Putamen (tissue), 1 donor: ENCODE measurements around the gene CHRM5.
A peak's percentile ranks its signal among the peaks of the same experiment; 100 is the strongest.

ENCODE experiments used
- DNase-seq: peaks from one replicate; pipeline ENCODE4 v3.0.0-alpha.2; 2016; ENCODE audit warnings: low spot score

CHRM5 gene, protein sequence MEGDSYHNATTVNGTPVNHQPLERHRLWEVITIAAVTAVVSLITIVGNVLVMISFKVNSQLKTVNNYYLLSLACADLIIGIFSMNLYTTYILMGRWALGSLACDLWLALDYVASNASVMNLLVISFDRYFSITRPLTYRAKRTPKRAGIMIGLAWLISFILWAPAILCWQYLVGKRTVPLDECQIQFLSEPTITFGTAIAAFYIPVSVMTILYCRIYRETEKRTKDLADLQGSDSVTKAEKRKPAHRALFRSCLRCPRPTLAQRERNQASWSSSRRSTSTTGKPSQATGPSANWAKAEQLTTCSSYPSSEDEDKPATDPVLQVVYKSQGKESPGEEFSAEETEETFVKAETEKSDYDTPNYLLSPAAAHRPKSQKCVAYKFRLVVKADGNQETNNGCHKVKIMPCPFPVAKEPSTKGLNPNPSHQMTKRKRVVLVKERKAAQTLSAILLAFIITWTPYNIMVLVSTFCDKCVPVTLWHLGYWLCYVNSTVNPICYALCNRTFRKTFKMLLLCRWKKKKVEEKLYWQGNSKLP

DNA sequence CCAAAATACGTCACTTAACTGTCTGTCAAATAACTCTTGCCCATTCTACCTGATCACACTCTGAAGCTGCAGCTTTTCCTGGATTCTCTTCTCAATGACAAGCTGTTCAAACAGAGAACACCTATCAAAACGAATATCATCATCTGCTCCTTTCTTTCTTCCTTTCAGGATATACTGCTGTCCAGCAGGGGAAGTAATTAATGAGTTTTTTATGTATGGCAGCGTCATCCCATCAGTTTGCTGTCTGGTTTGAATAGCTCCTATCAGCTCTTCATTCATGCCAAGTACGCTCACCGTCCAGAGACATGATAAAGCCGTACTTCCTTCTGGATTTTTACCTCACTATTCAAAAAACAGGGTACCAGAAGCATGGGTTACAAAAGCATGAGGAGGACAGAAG, at the start of gene CHRM5:
CHRM5 (plus strand) TSS at position 274 of the 400 bp plus-strand sequence. CDS start 94,221 bp downstream, outside the sequence.
- no peak for DNase-seq

DNA sequence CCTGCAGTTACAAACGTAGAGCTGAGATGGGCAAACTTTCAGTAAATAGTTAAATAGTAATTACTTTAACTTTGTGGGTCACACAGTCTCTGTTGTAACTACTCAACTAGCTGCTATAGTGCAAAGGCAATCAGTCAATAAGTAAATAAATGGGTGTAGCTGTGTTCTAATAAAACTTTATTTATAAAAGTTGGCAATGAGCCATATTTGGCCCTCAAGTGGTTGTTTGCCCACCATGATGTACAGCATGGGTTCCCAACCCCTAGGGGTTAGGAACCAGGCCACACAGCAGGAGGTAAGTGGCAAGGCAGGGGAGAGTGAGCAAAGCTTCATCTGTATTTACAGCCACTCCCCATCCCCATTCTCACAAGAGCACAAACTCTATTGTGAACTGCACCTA, 44.9 kb upstream of the CHRM5 start:
- DNase-seq = no peak

DNA sequence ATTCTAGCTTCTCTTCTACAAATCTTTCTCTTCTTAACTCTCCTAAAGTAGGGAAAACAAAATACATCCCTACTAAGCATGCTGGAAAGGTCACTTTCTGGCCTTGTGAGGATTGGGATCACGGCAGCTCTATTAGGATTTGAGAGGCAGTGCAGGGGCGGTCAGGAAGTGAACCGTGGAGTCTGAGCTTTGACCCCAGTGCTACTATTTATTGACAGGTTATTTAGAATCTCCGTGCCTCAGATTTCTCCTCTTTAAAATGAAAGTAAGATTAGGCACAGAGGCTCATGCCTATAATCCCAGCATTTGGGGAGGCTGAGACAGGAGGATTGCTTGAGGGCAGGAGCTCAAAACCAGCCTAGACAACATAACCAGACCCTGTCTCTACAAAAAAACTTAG, 42.0 kb upstream of the CHRM5 start:
- no peak for DNase-seq

DNA sequence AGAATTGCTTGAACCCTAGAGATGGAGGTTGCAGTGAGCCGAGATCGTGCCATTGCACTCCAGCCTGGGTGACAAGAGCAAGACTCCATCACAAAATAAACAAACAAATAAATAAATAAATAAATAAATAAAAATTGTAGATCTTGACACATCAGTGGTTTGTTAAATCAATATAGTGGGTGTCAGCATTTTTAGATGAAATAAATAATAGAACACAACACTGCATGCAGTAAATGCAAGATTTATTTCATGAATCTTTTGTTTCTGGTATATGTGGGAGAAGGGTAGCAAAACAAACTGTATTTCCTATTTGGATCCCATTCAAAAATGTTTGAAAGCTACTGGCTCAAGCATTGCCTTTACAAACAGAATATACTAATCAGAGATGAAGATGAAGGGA, 35.6 kb upstream of the CHRM5 start:
- no peak for DNase-seq

DNA sequence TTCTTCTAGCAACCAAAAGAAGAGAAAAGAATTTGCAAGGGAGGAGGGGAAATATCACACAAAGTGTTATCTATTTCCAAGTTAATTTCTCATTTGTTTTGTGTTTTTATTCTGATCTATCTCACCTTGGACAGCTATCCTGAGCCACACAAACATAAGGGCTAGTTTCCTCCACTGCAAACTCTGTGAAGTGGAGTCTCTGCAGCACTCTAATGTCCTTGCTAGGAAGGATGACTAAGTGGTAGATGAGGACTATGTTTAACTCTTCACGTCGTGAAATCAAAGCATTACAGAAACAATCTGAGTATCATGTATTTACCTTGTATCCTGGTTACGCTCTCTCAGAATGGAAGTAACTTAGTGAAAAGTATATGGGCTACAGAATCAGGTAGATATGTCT, 33.9 kb upstream of the CHRM5 start:
- DNase-seq = no peak

DNA sequence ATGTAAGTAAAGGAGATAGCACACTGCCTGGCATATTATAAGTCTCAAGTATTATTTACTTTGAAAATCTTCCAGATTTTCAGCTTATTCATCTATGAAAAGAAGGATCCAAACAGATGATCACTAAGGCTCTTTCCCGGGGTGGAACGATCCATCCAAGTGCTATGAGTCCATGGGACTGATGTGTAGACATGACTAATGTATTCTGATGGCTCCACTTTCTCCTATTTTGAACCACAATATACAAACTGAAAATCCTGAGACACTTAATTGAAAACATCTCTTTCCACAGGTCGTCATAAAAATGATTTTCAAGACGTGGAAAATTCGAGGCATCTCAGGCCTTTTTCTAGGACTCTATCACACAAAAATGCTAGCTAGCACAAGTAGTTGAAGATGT, 33.4 kb upstream of the CHRM5 start:
- no peak for DNase-seq

DNA sequence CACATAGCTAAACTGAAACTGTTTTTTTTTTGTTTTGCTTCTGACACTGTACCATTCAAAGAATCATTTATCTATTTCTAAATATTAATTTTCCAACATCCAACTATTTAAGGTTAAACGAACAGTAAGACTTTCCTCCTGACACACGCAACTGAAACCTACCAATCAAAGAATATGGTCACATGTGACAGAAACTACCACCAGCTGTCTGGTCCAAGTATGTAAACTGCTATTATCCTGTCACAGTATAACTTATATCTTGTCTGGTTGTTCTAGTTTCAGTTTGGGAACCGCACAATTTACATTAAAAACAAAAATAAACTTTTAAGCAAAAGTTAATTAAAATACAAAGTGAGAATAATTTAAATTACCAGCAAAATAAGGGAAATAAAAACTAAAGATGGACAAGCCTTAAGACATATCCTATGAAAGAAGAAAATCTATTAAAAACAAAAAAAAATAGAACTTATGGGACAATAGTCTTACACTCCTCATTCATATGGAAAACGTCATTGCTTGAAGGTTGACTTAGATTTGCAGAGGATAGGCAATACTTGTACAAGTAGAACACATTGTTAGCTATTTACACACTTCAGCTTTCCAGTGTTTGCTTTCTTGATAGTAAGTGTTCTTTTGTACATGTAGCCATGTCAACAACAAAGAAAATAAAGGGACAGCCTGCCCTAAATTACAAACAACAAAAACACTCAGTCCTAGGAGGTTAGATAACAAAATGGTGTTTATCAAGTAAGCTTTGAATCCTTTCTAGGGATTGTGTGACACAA, 26.8 kb upstream of the CHRM5 start:
- no peak for DNase-seq

DNA sequence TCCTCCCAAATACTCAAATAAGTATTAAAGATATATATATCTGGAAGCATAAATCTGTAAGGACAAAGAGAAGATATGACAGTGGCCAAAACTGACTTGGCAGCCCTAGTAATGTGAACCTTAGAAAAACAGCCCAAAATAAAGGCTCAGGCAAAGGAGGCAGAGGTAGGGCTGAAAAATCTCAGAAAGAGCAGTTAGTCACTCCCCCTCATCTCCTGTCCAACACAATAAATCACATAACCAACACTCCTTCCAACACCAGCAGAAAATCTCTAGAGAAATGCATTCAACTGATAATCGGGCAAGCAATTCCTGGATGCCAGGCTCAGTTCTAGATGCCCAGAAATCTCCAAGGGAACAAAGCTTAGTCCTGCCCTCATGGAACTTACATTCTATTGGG, 22.1 kb upstream of the CHRM5 start:
- no peak for DNase-seq

DNA sequence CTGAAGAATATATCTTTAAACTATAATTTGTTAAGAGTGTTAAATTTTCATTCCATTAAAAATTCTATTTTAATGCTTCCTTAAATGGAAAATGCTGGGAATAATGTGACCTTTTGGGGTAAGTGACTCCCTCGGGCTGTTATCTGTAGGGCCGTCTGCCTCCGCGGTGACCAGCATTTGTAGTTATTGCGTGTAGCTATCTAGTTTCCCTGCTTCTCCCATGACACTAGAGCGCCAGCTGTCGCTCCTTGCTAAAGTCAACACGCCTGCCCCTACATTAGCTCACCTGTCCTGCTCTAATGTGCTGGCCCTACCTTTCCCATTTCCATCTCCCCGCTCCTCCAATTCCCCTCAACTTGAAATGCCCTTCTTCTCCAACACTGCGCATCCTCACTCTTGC, 12.4 kb upstream of the CHRM5 start:
- no peak for DNase-seq

DNA sequence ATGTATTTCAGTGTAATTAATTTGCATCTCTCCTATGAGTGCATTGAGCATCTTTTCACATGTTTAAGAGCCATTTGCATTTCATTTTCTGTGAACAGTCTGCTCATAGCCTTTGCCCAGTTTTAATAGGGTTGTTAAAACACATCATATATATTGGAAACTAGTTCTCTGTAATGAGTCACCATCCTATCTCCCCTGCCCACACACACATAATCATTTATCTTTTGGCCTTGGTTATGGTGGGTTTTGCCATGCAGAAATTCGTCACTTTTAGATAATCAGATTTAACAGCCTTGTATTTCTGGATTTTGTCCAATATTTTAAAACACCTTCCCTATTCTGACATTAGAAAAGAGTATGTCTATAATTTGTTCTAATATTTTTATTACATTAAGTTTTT, 11.9 kb upstream of the CHRM5 start:
- no peak for DNase-seq

DNA sequence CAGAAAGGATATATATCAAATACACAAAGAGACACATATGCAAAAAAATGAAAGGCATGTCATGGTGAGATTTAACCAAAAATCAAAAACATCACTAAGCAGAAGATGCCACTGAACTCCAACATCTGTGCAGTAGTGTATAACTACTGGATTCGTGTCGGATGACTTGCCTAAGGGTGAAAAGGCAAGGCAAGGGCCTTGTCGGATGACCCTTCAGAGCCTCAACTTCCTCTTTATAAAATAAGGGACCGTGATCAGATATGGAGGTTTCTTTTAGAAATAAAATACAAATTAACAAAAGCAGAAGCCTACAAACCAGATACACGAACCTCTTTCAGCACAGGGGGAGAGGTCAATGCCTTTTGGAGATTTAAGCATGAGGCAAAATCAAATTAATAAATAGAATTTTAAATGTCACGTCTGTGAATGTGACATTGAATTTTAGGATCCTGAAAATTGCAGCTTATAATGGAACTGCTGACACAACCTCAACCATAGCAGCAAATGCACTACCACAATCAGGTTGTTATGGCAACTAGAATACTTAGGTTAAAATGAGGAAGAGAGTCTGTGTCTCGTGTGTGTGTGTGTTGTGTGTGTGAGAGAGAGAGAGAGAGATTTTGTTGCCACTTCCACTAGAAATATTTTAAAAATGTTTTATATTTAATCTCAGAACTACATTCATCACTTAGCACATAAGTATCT, 8.3 kb upstream of the CHRM5 start:
- peak; percentile 9 for DNase-seq

DNA sequence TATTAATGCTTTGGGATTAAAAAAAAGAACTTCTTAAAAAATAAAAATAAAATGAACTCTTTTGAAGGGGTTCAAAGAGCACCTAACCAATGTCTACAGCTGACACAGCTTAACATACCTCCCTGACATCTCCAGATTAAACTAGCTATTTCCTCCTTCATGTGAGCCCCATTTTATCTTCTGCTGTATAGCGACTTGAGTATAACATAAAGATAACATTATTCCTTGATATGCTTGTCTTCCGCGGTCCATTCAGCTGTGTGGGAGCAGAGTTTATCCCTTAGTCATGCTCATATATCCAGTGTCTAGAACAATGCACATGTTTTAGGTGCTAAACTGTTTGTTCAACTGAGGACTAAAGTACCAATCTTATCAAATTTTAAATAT, 7.8 kb upstream of the CHRM5 start:
- DNase-seq = no peak

DNA sequence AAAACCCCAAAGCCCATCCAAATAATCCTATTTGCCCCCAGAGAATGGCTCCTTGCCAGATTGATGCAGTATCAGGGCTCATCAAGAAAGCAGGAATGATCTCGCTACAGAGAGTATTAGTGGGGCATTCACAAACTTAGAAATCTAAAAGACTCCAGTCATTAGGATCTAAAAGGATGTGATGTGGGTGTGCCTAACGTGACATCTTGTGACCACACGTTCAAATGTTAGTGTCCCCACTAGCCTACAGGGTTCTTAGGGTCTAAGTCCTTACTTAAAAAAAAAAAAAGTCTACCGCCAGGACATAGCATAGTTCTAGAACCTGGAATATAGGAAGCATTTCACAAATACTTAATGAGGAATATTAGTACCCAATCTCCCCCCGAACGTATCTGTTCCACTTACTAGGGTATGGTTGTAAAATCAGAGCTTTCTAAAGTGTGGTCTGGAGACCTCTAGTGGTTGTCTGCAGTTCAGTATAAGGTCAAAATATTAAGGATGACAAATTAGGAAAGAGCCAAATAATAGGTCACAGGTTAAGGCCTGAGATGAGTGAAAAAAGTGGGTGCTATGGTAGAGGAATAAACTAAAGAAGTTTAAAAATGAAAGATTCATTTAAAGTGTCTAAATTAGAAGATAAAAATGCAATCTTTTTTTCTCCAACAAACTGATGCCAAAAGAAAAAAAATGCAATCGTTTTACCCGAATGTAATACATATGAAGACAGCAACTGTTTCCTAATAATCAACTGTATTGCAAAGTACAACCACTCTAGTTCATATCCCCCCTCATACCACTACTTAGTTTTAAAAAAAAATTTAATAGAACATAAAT, 4.2 kb upstream of the CHRM5 start:
- DNase-seq = no peak

DNA sequence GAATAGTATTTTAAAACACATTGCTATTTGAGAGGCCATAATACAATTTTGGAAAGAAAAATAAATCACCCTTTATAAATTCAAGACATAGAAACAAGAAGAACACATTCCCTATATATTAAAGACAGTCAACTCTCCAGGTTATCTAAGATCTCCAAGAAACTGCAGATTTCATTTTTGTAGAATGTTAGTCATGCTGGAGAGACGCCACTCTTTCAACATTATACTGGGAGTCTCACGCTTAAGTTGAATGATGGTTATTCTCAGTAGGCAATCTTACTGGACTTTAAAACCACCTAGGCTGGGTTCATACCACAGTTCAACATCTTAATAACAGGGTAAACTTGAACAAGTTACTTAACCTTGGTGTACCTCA, 3.6 kb upstream of the CHRM5 start:
- DNase-seq = no peak

DNA sequence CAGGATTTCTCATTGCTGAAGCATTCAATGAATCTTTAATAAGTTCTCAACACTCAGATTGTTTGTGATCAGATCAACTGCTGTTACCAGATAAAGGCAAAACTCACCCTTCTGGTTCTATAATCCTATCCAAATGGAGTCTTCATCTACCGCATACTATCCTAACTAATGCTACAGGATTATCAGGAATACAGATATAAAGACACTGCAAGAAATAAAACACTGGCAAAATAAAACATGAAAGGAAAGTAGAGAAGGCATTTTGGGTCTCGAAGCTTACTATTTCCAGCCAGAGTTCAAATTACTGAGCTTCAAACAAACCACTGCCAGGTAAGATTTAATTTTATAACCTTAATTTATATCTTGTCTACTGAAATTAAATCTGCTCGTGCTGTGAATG, 524 bp downstream of the CHRM5 start:
- no peak for DNase-seq

DNA sequence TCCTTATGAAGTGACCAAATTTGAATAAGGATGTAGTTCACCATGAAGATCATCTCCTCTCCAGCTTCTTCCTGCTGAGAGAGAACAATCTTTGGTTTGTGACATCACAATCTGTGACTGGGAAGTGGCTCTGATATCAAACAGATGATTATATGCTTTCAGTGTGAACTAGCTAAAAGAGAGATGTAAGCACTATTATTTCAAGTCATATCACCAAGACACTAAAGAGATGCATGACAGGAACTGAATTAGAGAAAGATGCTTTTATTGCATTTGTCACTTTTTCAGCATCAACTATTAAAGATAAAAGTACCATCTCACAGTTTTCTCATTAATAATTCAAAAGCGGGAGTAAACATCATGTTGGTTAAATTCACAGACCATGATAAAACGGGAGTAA, 3.5 kb downstream of the CHRM5 start:
- DNase-seq = no peak

DNA sequence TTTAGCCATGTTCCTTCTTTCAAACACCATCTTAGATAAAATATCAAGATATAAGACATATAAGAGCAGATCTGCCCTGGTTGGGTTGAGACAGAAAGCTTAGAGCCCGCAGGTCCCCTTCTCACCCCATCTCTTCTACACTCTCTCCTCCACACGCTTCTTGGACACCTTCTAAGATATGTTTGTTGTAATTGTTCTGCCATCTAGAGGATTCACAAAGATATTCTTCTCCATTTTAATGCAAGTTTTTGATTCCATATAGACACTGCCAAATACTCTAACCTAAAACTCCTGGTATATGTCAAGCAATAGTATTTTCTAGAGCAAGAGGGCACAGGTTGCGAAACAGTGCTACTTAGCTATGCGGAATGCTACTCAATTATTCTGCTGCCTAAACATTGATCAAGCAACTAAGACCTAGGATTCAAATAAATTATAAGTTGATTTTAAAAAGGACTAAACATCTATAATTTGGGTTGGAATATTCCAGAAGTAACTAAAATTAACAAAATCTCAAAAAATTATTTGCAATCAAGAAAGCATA, 6.8 kb downstream of the CHRM5 start:
- DNase-seq = no peak

DNA sequence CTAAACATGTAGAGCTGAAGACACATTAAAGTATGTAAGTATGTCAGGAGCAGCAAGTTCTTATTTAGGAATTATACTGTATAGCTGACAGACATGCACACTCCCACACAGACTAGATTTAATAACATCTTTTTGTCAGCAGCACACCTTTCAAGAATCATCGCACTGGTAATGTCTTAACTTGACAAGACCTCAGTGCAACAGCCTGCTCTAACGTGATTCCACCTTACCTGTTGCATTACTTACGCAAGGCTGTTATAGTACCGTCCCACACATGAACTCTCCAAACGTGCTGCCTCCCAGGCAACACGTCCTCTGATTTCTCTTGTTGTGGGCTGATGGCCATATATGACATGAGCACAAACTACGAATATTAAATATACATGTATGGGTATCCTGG, 11.9 kb downstream of the CHRM5 start:
- DNase-seq = peak; percentile 70

DNA sequence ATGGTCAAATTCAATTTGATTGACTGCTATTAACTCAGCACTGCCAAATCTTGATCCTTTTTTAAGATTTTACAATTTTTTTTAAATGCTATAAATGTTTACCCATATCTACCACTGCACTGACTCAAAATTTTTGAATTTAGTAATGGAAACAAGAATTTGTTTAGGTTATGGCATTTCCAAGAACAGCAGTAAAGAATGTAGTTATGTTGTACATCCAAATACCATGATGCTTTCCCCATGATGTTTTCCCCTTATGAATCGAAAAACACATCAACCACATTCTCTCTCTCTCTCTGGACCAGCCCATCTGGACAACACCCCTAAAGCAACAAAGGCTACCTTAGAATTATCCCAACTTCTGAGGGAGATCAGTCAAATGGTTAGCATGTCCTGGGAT, 14.2 kb downstream of the CHRM5 start:
- DNase-seq = no peak

DNA sequence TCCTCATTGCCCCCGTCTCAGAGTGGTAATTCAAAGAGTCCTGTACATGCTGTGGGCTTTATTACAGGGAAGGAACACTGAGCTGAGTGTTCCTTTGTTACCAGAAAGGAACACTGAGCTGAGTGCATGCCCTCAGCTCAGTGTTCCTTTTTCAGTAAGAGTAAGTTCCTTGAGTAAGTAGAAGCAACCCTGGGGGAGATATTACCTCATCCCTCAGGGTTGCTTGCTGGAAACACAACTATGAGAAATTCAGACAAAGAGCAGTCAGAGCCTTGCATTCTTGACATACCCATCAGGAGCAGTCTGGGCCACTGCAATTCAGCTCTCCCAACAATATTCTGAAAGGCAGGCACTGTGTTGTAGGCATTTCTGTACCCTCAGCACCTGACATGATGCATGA, 17.0 kb downstream of the CHRM5 start:
- no peak for DNase-seq

DNA sequence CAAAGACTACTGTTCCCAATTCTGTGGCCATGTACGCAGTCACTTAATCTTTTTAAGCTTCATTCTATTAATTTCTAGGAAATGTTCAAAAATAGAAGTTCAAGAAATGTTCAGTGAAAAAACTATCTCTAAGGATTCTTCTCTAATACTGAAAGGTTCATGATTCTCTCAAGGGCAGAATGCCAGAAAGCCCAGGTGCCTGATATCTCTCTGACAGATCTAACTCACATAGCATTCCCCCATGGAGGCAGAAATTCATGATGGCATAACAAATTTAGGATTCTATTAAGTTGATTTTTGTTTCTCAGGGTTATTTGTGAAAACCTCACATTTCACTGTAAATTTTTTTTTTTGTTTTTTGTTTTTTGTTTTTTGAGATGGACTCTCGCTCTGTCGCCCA, 17.5 kb downstream of the CHRM5 start:
- no peak for DNase-seq

DNA sequence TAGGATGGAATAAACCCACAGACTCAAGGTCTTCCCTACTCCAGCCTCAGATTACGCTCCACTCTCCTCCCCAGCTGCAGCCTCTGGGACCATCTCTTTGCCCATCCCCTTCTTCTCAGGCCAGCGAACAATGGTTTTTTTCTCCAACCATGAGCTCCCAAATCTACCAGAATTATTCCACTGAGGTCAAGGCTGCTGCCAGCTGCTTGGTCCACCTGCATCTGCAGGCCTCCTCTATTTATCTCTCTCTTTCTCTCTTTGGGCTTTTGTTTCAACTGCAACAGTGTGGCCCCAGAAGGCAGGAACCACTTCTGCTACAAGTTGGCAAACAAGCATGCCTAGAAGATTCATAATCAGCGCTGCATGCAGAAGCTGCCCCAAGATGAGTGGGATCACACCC, 19.1 kb downstream of the CHRM5 start:
- no peak for DNase-seq
